Measurements from ENCODE around the gene FGFR3.

DNA sequence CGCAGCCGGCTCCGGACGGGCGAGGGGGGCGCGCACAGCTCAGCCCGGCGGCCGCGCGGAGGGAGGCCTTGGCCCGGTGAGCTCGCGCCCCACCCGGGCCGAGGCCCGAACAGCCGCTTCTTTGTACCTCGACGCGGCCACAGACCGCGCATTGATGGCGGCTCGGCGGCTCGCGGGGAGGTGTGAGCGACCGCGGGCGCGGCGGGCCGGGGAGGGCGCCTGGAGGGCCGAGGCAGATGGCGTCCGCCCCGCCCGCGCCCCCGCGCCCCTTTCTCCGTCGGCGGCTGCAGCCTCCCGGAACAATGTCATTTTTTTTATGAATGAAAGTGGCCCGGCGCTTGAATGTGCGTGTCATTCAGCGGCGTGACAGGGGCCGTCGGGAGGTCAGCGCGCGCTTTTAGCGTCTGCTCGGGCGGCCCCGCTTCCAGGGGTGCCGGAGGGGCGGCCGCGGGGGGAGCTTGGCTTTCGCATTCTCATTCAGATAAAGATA, 1.8 kb downstream of the FGFR3 start:
- TF ChIP-seq, protein P1, sequence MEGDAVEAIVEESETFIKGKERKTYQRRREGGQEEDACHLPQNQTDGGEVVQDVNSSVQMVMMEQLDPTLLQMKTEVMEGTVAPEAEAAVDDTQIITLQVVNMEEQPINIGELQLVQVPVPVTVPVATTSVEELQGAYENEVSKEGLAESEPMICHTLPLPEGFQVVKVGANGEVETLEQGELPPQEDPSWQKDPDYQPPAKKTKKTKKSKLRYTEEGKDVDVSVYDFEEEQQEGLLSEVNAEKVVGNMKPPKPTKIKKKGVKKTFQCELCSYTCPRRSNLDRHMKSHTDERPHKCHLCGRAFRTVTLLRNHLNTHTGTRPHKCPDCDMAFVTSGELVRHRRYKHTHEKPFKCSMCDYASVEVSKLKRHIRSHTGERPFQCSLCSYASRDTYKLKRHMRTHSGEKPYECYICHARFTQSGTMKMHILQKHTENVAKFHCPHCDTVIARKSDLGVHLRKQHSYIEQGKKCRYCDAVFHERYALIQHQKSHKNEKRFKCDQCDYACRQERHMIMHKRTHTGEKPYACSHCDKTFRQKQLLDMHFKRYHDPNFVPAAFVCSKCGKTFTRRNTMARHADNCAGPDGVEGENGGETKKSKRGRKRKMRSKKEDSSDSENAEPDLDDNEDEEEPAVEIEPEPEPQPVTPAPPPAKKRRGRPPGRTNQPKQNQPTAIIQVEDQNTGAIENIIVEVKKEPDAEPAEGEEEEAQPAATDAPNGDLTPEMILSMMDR (IDR thresholded peaks at IDR 0.05) = no peak
- TF ChIP-seq POLR2A (IDR thresholded peaks at IDR 0.05) = no peak

All from Peyer's patch (tissue), 4 donors.